ENCODE data around the gene ANKRD33B. TPM values are rescaled to one million over a fixed set of nuclear protein-coding genes. Genes with fewer than 3 reads are reported as not detected.
A peak's percentile ranks its signal among the peaks of the same experiment; 100 is the strongest.

The ANKRD33B gene
- total and polyA plus RNA-seq, 2 experiments from 2014 or later: 1.5 to 2.0 TPM

DNA sequence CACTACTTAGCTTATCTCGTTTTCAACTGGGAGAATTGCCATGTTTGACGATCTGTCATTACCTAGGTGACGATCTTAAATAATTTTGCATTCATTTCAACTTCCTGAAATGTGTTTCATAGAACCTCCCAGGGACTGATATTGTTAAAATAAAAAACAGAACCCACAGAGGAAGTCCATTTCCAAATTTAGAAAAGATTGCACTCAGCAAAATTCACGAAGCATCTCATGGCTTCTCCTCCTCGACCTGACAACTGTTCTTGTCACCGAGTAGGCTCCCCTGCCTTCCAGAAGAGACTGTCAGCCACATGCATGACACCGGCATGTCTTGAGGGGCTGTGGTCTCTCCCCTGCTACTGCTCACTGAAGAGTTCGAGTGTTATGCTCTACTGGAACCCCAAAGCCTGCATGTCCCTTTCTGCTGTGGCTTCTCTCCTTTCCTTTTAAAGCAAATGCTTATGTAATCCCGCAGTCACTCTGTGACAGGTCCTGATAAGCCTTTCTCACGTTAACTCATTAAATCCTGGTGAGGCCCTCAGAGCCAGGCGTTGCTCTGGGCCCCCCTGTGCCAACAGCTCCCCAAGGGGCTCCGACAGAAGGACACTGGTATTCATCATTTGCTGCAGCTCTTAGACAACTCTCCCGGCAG lies 26.8 kb upstream of the ANKRD33B start:
- Histone ChIP-seq H3K4me2 (peak overlapping the region; percentile 50), H3K9me2 (replicated peaks; ENCODE audit: insufficient read depth) (no peaks in the 10 kb centered on the region), H3K4me1 (ENCODE audit: insufficient read depth) (peaks cover 7% of the 10 kb centered on the region), H3K79me2 (no peaks in the 10 kb centered on the region), H3K4me3 (no peak overlapping the region), H2AFZ (peak overlapping the region; percentile 14), H4K20me1 (ENCODE audit: insufficient read depth, poor library complexity, severe bottlenecking) (no peaks in the 10 kb centered on the region), H3K36me3 (replicated peaks; ENCODE audit: insufficient read depth, low read depth) (no peaks in the 10 kb centered on the region), H3K27ac (no peak overlapping the region), H3K9me3 (ENCODE audit: low read depth) (no peaks in the 10 kb centered on the region), H3K27me3 (no peaks in the 10 kb centered on the region)
- no peak for TF ChIP-seq EZH2phosphoT487 (IDR thresholded peaks at IDR 0.05; ENCODE audit: low read depth, severe bottlenecking, unreplicated experiment)
- TF ChIP-seq EZH2 (IDR thresholded peaks at IDR 0.05; ENCODE audit: borderline replicate concordance): no peak
- TF ChIP-seq, protein P1, sequence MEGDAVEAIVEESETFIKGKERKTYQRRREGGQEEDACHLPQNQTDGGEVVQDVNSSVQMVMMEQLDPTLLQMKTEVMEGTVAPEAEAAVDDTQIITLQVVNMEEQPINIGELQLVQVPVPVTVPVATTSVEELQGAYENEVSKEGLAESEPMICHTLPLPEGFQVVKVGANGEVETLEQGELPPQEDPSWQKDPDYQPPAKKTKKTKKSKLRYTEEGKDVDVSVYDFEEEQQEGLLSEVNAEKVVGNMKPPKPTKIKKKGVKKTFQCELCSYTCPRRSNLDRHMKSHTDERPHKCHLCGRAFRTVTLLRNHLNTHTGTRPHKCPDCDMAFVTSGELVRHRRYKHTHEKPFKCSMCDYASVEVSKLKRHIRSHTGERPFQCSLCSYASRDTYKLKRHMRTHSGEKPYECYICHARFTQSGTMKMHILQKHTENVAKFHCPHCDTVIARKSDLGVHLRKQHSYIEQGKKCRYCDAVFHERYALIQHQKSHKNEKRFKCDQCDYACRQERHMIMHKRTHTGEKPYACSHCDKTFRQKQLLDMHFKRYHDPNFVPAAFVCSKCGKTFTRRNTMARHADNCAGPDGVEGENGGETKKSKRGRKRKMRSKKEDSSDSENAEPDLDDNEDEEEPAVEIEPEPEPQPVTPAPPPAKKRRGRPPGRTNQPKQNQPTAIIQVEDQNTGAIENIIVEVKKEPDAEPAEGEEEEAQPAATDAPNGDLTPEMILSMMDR (IDR thresholded peaks at IDR 0.05; ENCODE audit: poor library complexity): no peak
- WGBS (ENCODE audit: low lambda C conversion rate, missing lambda C conversion rate): 35% methylated on average over 13 of the region's 13 CpGs
- no peak for DNase-seq (ENCODE audit: low spot score)

DNA sequence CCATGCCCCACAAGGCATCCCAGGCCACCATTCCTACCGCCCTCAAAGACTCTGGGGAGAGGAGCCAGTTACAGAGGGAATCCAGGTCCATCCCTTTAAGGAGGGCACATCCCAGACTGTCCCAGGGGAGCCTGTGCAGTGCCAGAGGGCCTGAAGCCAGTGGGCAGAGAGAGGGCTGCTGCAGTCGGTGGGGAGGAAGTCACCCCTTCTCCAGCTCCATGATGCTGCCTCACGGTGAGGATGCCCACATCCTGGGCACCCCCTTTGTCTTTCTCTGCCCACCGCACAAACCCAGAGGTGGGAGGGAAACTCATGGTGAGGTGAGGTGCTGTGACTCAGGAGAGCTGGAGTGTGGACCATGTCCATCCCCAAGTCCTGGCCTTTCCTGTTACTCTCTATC lies 26.2 kb upstream of the ANKRD33B start:
- TF ChIP-seq, protein P1 (IDR thresholded peaks at IDR 0.05; ENCODE audit: poor library complexity): no peak
- TF ChIP-seq EZH2phosphoT487 (IDR thresholded peaks at IDR 0.05; ENCODE audit: low read depth, severe bottlenecking, unreplicated experiment) (no peak), EZH2 (IDR thresholded peaks at IDR 0.05; ENCODE audit: borderline replicate concordance) (no peak)
- H3K27ac ChIP-seq: no peak overlapping the region

DNA sequence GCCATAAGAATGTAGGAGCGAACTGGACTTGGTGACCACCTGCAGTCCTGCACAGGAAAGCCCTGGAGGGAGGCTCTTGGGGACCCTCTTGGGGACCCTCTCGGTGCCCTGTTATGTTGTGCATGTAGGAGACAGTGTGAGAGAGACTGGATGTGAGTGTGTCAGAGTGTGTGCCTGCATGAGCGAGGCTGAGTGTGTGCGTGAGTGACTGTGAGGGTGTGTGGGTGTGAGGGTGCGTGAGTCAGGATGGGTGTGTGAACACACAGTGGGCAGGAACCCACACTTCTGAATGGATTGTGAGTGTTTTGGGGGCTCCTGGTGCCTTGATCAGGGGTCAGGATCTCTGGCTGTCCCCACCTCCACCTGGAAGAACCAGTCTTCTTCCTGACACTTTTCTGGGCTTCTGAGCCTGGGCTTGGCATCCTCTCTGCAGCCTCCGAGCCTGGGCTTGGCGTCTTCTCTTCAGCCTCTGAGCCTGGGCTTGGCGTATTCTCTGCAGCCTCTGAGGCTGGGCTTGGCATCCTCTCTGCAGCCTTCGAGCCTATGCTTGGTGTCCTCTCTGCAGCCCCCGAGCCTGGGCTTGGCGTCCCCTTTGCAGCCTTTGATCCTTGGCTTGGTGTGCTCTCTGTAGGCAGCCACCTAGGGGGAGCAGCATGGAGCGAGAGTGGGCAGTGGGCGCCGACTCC lies 25.6 kb upstream of the ANKRD33B start:
- H3K27me3 ChIP-seq: no peaks in the 10 kb centered on the region
- no peaks in the 10 kb centered on the region for H4K20me1 ChIP-seq (ENCODE audit: insufficient read depth, poor library complexity, severe bottlenecking)
- no peak overlapping the region for H3K27ac ChIP-seq
- TF ChIP-seq, protein P1 (IDR thresholded peaks at IDR 0.05; ENCODE audit: poor library complexity): no peak
- TF ChIP-seq EZH2 (IDR thresholded peaks at IDR 0.05; ENCODE audit: borderline replicate concordance) (no peak), EZH2phosphoT487 (IDR thresholded peaks at IDR 0.05; ENCODE audit: low read depth, severe bottlenecking, unreplicated experiment) (no peak)
- H3K9me3 ChIP-seq (ENCODE audit: low read depth): no peaks in the 10 kb centered on the region
- no peak overlapping the region for H2AFZ ChIP-seq
- H3K79me2 ChIP-seq: no peaks in the 10 kb centered on the region
- no peak for DNase-seq (ENCODE audit: low spot score)
- H3K4me1 ChIP-seq (ENCODE audit: insufficient read depth): peaks cover 5% of the 10 kb centered on the region
- 93% methylated on average over 13 of the region's 14 CpGs for WGBS (ENCODE audit: low lambda C conversion rate, missing lambda C conversion rate)
- H3K4me3 ChIP-seq: no peak overlapping the region
- H3K36me3 ChIP-seq (replicated peaks; ENCODE audit: insufficient read depth, low read depth): no peaks in the 10 kb centered on the region
- H3K9me2 ChIP-seq (replicated peaks; ENCODE audit: insufficient read depth): no peaks in the 10 kb centered on the region
- H3K4me2 ChIP-seq: no peak overlapping the region

More for the DNA sequence above, 26.2 kb upstream of the ANKRD33B start:
- Histone ChIP-seq H3K27me3 (no peaks in the 10 kb centered on the region), H3K4me3 (no peak overlapping the region), H2AFZ (no peak overlapping the region), H3K4me2 (no peak overlapping the region), H3K79me2 (no peaks in the 10 kb centered on the region), H3K36me3 (replicated peaks; ENCODE audit: insufficient read depth, low read depth) (no peaks in the 10 kb centered on the region), H3K9me2 (replicated peaks; ENCODE audit: insufficient read depth) (no peaks in the 10 kb centered on the region), H3K9me3 (ENCODE audit: low read depth) (no peaks in the 10 kb centered on the region), H4K20me1 (ENCODE audit: insufficient read depth, poor library complexity, severe bottlenecking) (no peaks in the 10 kb centered on the region), H3K4me1 (ENCODE audit: insufficient read depth) (peaks cover 7% of the 10 kb centered on the region)
- DNase-seq (ENCODE audit: low spot score): no peak
- 75% methylated on average over 4 of the region's 4 CpGs for WGBS (ENCODE audit: low lambda C conversion rate, missing lambda C conversion rate)
